ENCODE results near the gene PCDH9. TPM values are rescaled to one million over a fixed set of nuclear protein-coding genes. Genes with fewer than 3 reads are reported as not detected.

The PCDH9 gene
- total and polyA plus RNA-seq, 2 experiments from 2014 or later: 0.31 to 0.52 TPM

- TF ChIP-seq, protein P1, sequence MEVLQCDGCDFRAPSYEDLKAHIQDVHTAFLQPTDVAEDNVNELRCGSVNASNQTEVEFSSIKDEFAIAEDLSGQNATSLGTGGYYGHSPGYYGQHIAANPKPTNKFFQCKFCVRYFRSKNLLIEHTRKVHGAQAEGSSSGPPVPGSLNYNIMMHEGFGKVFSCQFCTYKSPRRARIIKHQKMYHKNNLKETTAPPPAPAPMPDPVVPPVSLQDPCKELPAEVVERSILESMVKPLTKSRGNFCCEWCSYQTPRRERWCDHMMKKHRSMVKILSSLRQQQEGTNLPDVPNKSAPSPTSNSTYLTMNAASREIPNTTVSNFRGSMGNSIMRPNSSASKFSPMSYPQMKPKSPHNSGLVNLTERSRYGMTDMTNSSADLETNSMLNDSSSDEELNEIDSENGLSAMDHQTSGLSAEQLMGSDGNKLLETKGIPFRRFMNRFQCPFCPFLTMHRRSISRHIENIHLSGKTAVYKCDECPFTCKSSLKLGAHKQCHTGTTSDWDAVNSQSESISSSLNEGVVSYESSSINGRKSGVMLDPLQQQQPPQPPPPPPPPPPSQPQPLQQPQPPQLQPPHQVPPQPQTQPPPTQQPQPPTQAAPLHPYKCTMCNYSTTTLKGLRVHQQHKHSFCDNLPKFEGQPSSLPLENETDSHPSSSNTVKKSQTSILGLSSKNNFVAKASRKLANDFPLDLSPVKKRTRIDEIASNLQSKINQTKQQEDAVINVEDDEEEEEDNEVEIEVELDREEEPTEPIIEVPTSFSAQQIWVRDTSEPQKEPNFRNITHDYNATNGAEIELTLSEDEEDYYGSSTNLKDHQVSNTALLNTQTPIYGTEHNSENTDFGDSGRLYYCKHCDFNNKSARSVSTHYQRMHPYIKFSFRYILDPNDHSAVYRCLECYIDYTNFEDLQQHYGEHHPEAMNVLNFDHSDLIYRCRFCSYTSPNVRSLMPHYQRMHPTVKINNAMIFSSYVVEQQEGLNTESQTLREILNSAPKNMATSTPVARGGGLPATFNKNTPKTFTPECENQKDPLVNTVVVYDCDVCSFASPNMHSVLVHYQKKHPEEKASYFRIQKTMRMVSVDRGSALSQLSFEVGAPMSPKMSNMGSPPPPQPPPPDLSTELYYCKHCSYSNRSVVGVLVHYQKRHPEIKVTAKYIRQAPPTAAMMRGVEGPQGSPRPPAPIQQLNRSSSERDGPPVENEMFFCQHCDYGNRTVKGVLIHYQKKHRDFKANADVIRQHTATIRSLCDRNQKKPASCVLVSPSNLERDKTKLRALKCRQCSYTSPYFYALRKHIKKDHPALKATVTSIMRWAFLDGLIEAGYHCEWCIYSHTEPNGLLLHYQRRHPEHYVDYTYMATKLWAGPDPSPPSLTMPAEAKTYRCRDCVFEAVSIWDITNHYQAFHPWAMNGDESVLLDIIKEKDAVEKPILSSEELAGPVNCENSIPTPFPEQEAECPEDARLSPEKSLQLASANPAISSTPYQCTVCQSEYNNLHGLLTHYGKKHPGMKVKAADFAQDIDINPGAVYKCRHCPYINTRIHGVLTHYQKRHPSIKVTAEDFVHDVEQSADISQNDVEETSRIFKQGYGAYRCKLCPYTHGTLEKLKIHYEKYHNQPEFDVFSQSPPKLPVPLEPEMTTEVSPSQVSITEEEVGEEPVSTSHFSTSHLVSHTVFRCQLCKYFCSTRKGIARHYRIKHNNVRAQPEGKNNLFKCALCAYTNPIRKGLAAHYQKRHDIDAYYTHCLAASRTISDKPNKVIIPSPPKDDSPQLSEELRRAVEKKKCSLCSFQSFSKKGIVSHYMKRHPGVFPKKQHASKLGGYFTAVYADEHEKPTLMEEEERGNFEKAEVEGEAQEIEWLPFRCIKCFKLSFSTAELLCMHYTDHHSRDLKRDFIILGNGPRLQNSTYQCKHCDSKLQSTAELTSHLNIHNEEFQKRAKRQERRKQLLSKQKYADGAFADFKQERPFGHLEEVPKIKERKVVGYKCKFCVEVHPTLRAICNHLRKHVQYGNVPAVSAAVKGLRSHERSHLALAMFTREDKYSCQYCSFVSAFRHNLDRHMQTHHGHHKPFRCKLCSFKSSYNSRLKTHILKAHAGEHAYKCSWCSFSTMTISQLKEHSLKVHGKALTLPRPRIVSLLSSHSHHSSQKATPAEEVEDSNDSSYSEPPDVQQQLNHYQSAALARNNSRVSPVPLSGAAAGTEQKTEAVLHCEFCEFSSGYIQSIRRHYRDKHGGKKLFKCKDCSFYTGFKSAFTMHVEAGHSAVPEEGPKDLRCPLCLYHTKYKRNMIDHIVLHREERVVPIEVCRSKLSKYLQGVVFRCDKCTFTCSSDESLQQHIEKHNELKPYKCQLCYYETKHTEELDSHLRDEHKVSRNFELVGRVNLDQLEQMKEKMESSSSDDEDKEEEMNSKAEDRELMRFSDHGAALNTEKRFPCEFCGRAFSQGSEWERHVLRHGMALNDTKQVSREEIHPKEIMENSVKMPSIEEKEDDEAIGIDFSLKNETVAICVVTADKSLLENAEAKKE (CRISPR knock-in tag; IDR thresholded peaks at IDR 0.05): no peak
- TF ChIP-seq STAT1 (IDR thresholded peaks at IDR 0.05; ENCODE audit: unreplicated experiment) (no peak), JUNB (IDR thresholded peaks at IDR 0.05; ENCODE audit: unreplicated experiment) (no peak), ZNF114 (CRISPR knock-in tag; IDR thresholded peaks at IDR 0.05) (no peak), POLR2AphosphoS5 (IDR thresholded peaks at IDR 0.05; ENCODE audit: low read depth) (no peak), ZNF331 (CRISPR knock-in tag; IDR thresholded peaks at IDR 0.05; ENCODE audit: low read depth) (no peak), NANOG (IDR thresholded peaks at IDR 0.05; ENCODE audit: borderline replicate concordance) (no peak), CREB1 (CRISPR knock-in tag; IDR thresholded peaks at IDR 0.05; ENCODE audit: low read depth) (no peak), REST (IDR thresholded peaks at IDR 0.05; ENCODE audit: unreplicated experiment) (no peak)
- TF ChIP-seq, protein P2, sequence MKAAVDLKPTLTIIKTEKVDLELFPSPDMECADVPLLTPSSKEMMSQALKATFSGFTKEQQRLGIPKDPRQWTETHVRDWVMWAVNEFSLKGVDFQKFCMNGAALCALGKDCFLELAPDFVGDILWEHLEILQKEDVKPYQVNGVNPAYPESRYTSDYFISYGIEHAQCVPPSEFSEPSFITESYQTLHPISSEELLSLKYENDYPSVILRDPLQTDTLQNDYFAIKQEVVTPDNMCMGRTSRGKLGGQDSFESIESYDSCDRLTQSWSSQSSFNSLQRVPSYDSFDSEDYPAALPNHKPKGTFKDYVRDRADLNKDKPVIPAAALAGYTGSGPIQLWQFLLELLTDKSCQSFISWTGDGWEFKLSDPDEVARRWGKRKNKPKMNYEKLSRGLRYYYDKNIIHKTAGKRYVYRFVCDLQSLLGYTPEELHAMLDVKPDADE (IDR thresholded peaks at IDR 0.05): no peak
Observed at GRCh38 chr13:67210208-67210607, 19.9 kb downstream of the PCDH9 start (continued).

Data from GM23338 (cell line).